Heart left ventricle (tissue), 13 donors: ENCODE data around the gene LAMC1.

Source experiments
- POLR2A ChIP-seq, 2 donors: fragments of 450-650 bp; IDR thresholded peaks; one replicate each; pipeline ENCODE4 v1.6.1; 2017; ENCODE audit warnings: antibody characterized with exemption in 2 of 2, mild to moderate bottlenecking in 2 of 2, moderate library complexity in 2 of 2
- TF ChIP-seq, protein P1 (sequence below), 12 donors: fragments of 200-600 bp; sonication (generic) in 4 of 12; IDR thresholded peaks; one replicate each; pipeline versions ENCODE4 v1.5.0 to v1.8.0; 2018 to 2022; ENCODE audit warnings: antibody characterized with exemption in 12 of 12, mild to moderate bottlenecking in 5 of 12
- donor health status: ischemic (EF 13 %, LVEDD 7.1; RV severe dilation, severe dysfunction).
- donor health status: DM: no; HTN: yes; CAD: no.
- donor health status: DM: no; HTN: no; CAD: no.
- donor health status: ischemic (EF 25% LVEDD 6.9; RV normal size, moderate dysfunction).
- donor health status: ischemic (EF 25% LVEDD 5.7; RV mildly dilated, moderate dysfunction).
- donor health status: ischemic (EF 35%, LVEDD 5.7; RV mildly dilated, moderate dysfunction).
- donor health status: nonischemic (EF 11% LVEDD 7.7; RV severe dilation, severe dysfunction).
- donor health status: DM: yes; HTN: yes; CAD: no.
- donor health status: PGD.
- donor health status: ischemic (EF 29% LVEDD 5.4; RV normal size, mild dysfunction).
- donor health status: nonischemic (EF 23%, LVEDD 6.1; RV moderate dilation, normal function).

DNA sequence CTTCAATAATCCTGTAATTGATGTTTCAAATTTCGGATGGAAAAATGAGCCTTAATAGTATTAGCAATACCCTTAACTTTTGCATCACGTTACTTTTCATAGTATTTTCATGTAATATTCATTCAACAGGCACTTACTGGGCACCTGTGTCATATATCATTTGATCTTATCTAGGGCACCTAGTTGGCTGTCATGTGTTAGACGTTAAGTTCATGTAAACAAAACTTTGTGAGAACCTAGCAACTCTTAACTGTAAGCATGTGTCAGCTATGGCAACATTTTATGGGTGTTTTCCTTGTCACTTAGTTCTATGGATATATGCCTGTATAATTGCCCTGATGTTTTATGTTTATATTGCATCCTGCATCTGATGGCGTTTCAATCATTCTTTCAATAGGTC, 163.6 kb downstream of the LAMC1 start:
- TF ChIP-seq, protein P1, sequence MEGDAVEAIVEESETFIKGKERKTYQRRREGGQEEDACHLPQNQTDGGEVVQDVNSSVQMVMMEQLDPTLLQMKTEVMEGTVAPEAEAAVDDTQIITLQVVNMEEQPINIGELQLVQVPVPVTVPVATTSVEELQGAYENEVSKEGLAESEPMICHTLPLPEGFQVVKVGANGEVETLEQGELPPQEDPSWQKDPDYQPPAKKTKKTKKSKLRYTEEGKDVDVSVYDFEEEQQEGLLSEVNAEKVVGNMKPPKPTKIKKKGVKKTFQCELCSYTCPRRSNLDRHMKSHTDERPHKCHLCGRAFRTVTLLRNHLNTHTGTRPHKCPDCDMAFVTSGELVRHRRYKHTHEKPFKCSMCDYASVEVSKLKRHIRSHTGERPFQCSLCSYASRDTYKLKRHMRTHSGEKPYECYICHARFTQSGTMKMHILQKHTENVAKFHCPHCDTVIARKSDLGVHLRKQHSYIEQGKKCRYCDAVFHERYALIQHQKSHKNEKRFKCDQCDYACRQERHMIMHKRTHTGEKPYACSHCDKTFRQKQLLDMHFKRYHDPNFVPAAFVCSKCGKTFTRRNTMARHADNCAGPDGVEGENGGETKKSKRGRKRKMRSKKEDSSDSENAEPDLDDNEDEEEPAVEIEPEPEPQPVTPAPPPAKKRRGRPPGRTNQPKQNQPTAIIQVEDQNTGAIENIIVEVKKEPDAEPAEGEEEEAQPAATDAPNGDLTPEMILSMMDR (IDR thresholded peaks at IDR 0.05): no peak
- no peak for TF ChIP-seq POLR2A (IDR thresholded peaks at IDR 0.05)
